HG02973 (cell line): Measurements from ENCODE around the gene DVL2.
"Not testable (repeated sequence)": the region's sequence is repeated elsewhere in the genome, so short reads cannot be mapped to it uniquely, and the experiment has no call there.

ENCODE experiments used
- ATAC-seq: cut with Tn5 transposase; IDR thresholded peaks from one replicate; pipeline ENCODE4 v1.9.1; 2021; ENCODE audit warnings: moderate library complexity; ENCODE audit not compliant: unreplicated experiment

The DVL2 gene

GRCh38 chr17:7204336-7204735 lies 30.0 kb downstream of the DVL2 start:
- no peak for ATAC-seq

DNA sequence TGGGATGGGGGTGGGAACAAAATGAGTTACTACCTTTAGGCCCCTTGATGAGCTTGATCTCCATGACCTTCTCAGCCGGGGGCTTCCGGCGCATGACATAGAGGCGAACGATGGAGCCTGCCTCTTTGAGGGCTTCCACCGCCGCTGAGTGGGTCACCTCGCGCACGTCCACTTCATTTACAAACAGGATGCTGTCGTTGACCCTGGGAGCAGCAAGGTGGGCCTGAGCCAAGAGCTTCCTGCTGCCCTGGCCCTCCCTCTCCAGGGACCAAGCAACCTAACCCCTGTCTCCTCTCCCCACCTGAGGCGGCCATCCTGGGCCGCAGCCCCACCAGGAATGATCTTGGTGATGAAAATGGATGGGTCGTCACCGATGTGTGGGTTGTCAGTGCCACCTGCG lies 30.9 kb downstream of the DVL2 start:
- ATAC-seq, result no peak

DNA sequence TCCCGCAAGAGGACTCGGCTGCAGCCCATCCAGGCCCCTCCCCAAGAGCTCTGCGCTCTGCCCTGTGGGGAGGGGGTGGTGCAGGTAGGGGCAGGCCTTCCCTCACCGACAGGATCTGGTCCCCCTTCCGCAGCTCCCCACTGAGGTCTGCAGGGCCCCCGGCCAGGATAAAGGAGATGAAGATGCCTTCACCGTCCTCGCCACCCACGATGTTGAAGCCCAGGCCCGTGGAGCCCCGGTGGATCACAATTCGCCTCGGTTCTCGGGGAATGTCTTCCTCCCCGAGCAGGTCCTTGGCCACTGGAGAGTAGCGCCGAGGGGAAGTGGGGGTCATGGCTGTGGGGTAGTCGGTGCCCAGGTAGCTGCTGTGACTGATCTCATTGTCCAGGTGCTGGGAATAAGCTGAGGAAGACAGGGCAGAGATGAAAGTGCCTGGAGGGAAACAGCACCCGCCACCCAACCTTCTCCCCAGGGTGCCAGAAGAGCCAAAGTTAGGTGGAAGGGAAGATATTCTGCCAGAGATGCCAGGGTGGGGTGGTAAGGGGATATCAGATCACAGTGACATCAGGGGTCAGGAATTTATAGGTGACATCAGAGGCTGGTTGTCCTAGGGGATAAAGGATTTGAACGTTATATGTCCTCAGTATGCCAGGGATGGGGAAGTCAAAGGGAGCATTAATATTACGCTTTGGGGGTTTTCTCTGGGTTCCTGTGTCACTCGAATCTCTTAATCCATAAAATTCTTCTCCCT lies 37.5 kb downstream of the DVL2 start:
- ATAC-seq, result no peak

DNA sequence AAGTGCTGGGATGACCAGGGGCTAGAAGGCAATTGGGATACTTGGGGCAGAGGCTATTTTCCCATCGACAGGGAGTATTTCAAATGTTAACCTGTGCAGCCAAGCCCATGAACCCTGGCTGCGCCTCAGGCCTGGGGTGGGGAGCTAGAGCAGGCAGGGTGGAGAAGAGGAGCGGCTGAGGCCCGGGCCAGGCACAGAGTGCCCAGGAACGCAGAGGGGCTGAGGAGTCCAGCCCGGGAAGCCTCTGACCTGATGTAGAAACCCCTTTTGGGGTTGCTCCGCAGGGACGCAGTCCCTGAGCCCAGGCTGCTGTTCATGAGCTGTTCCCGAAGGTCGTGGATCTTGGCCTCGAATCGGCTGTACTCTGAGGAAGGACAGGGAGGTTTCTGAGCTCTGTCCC lies 38.3 kb downstream of the DVL2 start:
- no peak for ATAC-seq

DNA sequence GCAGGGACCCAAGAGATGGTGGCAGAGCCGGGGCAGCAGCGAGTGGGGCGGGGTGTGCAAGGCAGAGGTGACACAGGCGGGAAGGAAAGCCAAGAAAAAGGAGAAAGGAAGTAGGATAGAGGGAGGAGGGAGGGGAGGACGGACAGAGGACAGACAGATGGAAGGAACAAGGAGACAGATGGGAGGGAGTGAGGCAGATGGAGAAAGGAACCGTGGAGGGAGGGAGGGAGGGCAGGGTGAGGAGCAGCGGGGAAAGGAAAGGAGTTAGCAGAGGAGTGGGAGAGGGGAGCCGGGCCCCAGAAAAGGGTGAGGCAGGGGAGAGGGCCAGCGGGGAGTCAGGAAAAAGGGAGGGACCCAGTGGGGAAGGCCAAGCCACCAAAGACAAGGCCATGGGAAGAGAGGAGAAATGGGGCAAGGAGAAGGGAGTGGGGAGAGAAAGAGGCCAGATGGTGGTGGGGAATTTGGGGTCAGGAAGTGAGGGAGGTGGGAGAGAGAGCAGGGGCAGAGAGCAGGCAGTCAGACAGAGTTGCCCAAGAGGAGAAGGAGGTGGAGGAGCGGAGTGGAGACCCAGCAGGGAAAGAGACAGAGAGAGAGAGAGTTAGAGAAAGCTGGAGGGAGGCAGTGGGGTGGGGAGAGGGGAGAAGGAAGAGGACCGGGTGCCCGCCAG lies 41.9 kb downstream of the DVL2 start:
- no peak for ATAC-seq

DNA sequence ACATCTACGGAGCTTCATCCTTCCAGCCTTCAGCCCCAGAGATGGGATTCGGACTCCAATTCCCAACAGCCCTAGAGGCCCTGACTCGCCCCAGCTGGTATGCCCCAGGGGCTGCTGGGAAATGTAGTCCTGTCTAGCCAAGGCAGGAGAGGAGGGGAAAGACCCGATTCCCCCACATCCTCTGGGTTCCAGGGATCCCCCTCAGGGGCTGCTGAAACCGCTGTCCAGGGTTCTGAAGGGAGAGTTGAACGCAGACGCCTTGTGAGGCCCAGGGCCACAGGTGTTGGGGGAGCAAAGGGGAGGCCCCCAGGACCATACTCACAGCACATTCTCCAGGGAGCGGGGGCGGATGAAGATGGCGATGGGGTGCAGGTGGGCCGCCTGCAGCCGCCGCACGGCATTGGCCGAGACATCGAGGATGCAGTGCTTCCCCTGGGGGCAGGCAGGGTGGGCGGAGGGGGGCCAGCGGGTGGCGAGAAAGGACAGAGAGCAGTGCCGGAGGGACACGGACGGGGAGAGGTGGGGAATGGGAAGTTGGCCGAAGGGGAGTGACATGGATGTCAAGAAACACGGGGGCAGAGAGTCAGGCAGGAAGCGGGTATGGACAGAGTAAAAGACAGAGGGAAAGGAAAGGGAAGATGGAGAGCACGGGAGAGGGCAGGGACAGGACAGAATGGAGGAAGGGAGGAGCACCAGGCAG lies 42.6 kb downstream of the DVL2 start:
- ATAC-seq, result no peak

DNA sequence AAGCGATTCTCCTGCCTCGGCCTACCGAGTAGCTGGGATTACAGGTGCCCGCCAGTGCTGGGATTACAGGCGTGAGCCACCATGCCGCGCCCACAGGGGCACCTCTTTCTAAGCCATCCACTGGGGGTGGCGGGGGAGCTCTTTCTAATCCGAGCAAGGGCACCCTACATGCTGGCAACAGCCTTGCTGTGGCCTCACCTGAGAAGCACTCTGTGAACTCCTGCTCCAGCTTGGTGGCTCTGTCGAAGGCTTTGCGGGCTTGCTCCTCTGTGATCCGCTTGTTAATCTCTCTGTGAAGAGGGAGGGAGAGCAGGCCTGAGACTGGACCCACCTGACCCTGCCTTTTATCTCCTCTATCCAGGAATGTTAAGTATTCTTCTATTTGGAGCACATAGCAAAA lies 43.2 kb downstream of the DVL2 start:
- ATAC-seq, result no peak

- ATAC-seq, result no peak
Measured at GRCh38 chr17:7190276-7190917, 43.9 kb downstream of the DVL2 start.

DNA sequence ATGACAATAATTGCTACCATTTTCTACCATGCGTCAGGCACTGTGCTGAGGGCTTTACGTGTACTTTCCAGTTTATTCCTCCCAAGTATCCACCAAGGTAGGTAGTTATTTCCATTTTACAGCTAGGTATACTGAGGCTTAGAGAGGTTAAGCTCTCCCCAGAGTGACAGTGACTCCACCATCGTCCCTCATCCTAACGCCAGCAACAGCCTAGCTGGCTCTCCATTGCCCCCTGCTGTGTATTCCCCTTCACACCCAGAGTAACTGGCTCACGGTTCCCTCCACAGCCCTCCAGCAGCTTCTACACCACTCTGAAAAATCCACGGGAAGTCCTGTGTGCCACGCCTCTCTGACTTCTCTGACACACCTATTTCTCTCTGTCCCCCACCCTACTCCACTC lies 48.1 kb downstream of the DVL2 start:
- no peak for ATAC-seq

DNA sequence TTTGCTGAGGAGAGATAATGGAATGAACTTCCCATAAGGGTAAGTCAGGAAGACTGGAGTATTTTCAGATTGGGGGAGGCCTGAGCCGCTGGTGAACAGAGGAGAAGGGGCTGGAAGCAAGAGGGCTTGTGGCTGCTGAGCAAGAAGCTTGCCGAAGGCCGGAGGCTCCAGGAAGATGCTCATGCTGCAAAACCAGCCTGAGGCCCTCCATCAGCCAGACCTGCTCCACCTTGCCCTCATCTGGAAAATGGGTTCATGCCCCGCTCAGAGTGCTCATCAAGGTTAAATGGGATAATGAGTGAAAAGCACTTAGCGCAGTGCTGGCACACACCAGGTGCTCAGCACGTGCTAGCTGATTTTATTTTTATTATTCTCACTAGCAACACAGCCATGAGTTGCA lies 49.7 kb downstream of the DVL2 start:
- no peak for ATAC-seq

DNA sequence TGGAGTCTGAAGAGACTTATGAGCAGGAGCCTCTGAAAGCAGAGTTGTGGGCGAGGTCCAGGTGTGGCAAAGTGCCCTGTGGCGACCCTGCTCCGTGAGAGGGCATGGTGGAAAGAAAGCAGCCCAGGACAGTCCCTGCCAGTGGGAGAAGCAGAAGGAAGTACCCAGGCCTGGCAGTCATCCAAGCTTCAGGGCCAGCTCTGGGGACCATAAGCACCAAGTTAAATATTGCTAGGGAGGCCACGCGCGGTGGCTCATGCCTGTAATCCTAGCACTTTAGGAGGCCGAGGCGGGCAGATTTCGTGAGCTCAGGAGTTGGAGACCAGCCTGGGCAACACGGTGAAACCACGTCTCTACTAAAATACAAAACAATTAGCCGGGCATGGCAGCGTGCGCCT lies 50.2 kb downstream of the DVL2 start:
- no peak for ATAC-seq

GRCh38 chr17:7183433-7184090 lies 50.8 kb downstream of the DVL2 start:
- ATAC-seq, result no peak

- ATAC-seq, result not testable (repeated sequence)
Measured at GRCh38 chr17:7182101-7182500, 52.2 kb downstream of the DVL2 start.

DNA sequence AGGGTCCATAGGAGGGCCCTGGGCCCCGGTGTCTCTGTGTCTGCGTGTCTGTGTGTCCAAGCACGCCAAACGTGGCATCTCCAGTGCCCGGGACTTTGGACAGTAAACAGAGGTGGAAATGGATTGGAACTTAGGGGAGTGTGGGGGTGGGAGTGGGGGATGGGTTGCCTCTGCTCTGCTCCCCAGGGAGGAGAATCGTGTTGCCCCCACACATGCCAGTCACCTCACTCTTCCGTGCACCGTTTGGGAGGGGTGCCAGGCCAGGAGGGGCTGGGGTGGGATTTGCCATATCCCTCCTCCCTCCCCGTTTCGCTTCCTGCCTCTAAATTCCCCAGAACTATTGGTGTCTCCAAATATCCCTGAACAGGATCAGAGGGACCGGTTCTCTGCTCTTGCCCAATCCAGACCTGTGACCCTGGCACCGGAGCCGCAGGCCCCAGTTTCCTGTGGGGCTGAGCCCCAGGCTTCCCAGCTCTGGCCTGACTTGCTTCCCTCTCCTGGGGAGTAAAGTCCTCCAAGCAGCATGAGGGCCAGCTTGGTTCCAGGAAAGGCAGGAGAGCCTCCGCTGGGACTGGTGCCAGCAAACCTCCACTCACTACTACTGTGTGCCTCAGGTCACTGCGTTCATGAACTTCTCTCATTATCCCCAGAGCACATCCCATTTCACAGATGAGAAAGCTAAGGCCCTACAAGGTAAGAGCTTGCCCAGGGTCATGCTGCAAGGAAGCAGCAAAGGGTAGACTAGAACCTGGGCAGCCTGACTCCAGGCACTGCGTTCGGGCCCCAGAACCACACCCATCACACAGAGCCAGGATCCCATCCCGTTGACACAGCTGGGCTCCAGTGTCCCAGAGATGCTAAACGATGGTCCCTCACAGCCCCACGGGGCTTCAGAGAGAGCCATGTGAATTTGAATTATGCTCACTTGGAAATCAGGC lies 54.7 kb downstream of the DVL2 start, which contains the start of gene ASGR1:
Gene ASGR1 (minus strand): TSS at position 54 of the 938 bp plus-strand sequence. CDS start 807 bp downstream, outside the sequence.
- no peak for ATAC-seq

DNA sequence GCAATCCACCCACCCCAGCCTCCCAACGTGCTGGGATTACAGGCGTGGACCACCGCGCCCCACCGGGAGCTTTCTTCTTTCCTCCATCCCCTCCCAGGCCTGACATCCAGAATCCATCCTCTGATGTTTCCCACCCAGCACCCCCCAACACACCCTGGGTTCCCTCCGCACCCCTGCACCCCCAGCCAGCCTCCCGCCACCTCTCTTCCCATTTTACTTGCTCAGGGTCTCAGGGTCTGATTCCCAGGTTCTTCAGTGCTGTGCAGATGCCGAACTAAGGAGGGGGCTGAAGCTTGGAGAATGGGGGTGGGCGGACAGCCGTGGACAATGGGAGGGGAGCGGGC lies 55.4 kb downstream of the DVL2 start:
- ATAC-seq, result no peak

- no peak for ATAC-seq
Measured at GRCh38 chr17:7177954-7178477, 56.3 kb downstream of the DVL2 start.

DNA sequence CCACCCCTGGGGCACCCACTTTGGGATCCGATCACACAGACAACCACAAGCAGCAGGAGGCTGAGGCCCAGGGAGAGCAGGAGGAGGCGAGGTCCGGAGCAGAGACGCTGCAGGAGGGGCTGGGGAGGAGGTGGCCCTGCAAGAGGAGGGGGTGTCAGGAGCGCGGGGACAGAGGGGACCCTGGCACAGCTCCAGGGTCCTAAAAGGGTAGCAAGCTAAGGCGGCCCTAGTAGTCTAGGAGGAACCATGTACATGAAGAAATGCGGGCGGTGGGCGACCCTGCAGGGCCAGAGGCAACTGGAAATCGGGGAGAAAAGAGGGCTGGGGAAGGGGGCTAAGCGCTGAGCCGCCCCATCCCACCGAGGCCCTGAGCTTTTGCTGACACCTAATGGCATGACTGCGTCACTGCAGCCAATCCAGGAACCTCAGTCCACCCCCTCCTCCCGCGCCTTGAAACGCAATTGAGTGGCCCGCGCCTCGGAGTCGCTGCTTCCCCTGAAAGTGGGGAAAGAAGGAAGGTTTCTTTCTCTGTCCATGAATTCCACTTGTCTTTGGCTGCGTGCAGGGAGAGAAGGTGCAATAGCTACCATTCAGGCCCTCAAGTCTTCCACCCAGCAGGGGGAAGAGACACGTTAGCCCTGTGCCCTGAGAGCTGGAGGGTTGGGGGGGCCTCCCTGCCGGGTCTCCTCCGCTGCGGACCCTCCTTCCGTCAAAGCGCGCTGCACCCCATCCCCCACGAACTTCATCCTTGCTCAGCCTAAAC lies 56.9 kb downstream of the DVL2 start:
- no peak for ATAC-seq

- ATAC-seq, result no peak
Measured at GRCh38 chr17:7176841-7177190, 57.5 kb downstream of the DVL2 start.
